Amniotic epithelial cell (primary cell): Measurements from ENCODE around the gene PRR16.
A peak's percentile ranks its signal among the peaks of the same experiment; 100 is the strongest.

Source experiments
- DNase-seq: peaks from one replicate; pipeline ENCODE4 v3.0.0-alpha.2; 2010; ENCODE audit warnings: low read depth

Gene PRR16

GRCh38 chr5:120576588-120576987, 112.5 kb downstream of the PRR16 start:
- no peak for DNase-seq

GRCh38 chr5:120582635-120583034, 118.5 kb downstream of the PRR16 start:
- no peak for DNase-seq

- DNase-seq: no peak
These were observed 122.5 kb downstream of the PRR16 start for GRCh38 chr5:120586646-120587045.

GRCh38 chr5:120591911-120592310, 127.8 kb downstream of the PRR16 start:
- DNase-seq: no peak

- peak; percentile 90 for DNase-seq
These were observed 135.5 kb downstream of the PRR16 start for GRCh38 chr5:120599576-120599975.

- no peak for DNase-seq
These were observed 136.5 kb downstream of the PRR16 start for GRCh38 chr5:120600639-120601038.

GRCh38 chr5:120602033-120602432, 137.9 kb downstream of the PRR16 start:
- DNase-seq: no peak

GRCh38 chr5:120604884-120605283, 140.8 kb downstream of the PRR16 start:
- peak; percentile 99 for DNase-seq

- DNase-seq: peak; percentile 46
These were observed 141.4 kb downstream of the PRR16 start for GRCh38 chr5:120605325-120606079.

- peak; percentile 24 for DNase-seq
These were observed 145.5 kb downstream of the PRR16 start for GRCh38 chr5:120609570-120609969.

- DNase-seq: no peak
These were observed 146.0 kb downstream of the PRR16 start for GRCh38 chr5:120610145-120610544.

GRCh38 chr5:120613729-120614128, 149.6 kb downstream of the PRR16 start:
- DNase-seq: no peak

- DNase-seq: peak; percentile 73
These were observed 150.6 kb downstream of the PRR16 start for GRCh38 chr5:120614531-120615180.

GRCh38 chr5:120615967-120616645, 152.0 kb downstream of the PRR16 start:
- peak; percentile 95 for DNase-seq

GRCh38 chr5:120621339-120621738, 157.2 kb downstream of the PRR16 start:
- DNase-seq: no peak

- peak; percentile 90 for DNase-seq
These were observed 160.0 kb downstream of the PRR16 start for GRCh38 chr5:120624021-120624563.

GRCh38 chr5:120628156-120628555, 164.1 kb downstream of the PRR16 start:
- no peak for DNase-seq

- no peak for DNase-seq
These were observed 166.4 kb downstream of the PRR16 start for GRCh38 chr5:120630550-120630949.

- DNase-seq: no peak
These were observed 167.5 kb downstream of the PRR16 start for GRCh38 chr5:120631611-120632010.

GRCh38 chr5:120632430-120632829, 168.3 kb downstream of the PRR16 start:
- DNase-seq: no peak

- no peak for DNase-seq
These were observed 174.3 kb downstream of the PRR16 start for GRCh38 chr5:120638449-120638848.

- no peak for DNase-seq
These were observed 176.7 kb downstream of the PRR16 start for GRCh38 chr5:120640778-120641177.

- peak; percentile 40 for DNase-seq
These were observed 180.4 kb downstream of the PRR16 start for GRCh38 chr5:120644516-120644915.
